AG09319 (cell line): ENCODE measurements around the gene MYO7A.

Experiments
- DNase-seq: peaks from one replicate; pipeline ENCODE4 v3.0.0-alpha.2; 2010; ENCODE audit warnings: low read depth; ENCODE audit errors: extremely low read depth
- CTCF ChIP-seq: IDR thresholded peaks from 2 replicates; pipeline ENCODE4 v1.5.1; 2011; ENCODE audit warnings: low read depth, mild to moderate bottlenecking, inconsistent platforms, low read length, moderate library complexity

Gene MYO7A

GRCh38 chr11:77127920-77128691 lies at the start of gene MYO7A:
Gene MYO7A (plus strand): TSS chr11:77128246. CDS start chr11:77130635, 2,389 bp downstream.
- no peak for DNase-seq
- TF ChIP-seq CTCF = no peak

GRCh38 chr11:77079666-77080065 lies 48.4 kb upstream of the MYO7A start:
- no peak for TF ChIP-seq CTCF
- no peak for DNase-seq

- TF ChIP-seq CTCF = no peak
These were observed 47.3 kb upstream of the MYO7A start for GRCh38 chr11:77080643-77081210.

GRCh38 chr11:77081381-77081851 lies 46.6 kb upstream of the MYO7A start:
- no peak for TF ChIP-seq CTCF
- DNase-seq = no peak

More at GRCh38 chr11:77080643-77081210, 47.3 kb upstream of the MYO7A start:
- no peak for DNase-seq

GRCh38 chr11:77081976-77082836 lies 45.8 kb upstream of the MYO7A start:
- TF ChIP-seq CTCF = no peak
- no peak for DNase-seq

GRCh38 chr11:77082838-77083565 lies 45.0 kb upstream of the MYO7A start:
- no peak for TF ChIP-seq CTCF
- DNase-seq = no peak
